ENCODE measurements around the gene CXCL11. TPM values are rescaled to one million over a fixed set of nuclear protein-coding genes. Genes with fewer than 3 reads are reported as not detected.
"Not testable (repeated sequence)": the region's sequence is repeated elsewhere in the genome, so short reads cannot be mapped to it uniquely, and the experiment has no call there.

Gene CXCL11
- total RNA-seq, 1 experiment from 2014 or later: 6.0 TPM

GRCh38 chr4:76001700-76002099 lies 34.2 kb downstream of the CXCL11 start:
- CTCF ChIA-PET: interaction anchor here (0.5 kb wide), 1 partner anchor 976 kb away, joined by 3 read pairs; no protein-coding TSS in a partner anchor
- BruUV-seq (replicated peaks): no TSS peak

GRCh38 chr4:76000279-76000678 lies 35.6 kb downstream of the CXCL11 start:
- CTCF ChIA-PET: interaction anchor here (0.8 to 1.5 kb wide), 3 partner anchors 15 to 87 kb away, joined by 3 to 4 read pairs (median 3); no protein-coding TSS in a partner anchor
- intact Hi-C loops (cut with micrococcal nuclease; ENCODE audit: unreplicated experiment): no loop called here
- no peak overlapping the region for H3K27ac Mint-ChIP-seq (ENCODE audit: unreplicated experiment)

More at GRCh38 chr4:76001700-76002099, 34.2 kb downstream of the CXCL11 start:
- H3K27ac Mint-ChIP-seq (ENCODE audit: unreplicated experiment): no peak overlapping the region
- H3K27me3 Mint-ChIP-seq (ENCODE audit: unreplicated experiment): no peaks in the 10 kb centered on the region
- H3K36me3 Mint-ChIP-seq (ENCODE audit: insufficient read depth, unreplicated experiment): no peaks in the 10 kb centered on the region
- H3K4me1 Mint-ChIP-seq (ENCODE audit: low read depth, unreplicated experiment): peaks cover 34% of the 10 kb centered on the region
- H3K9me3 Mint-ChIP-seq (ENCODE audit: low read depth, unreplicated experiment): peaks cover 2% of the 10 kb centered on the region
- no peak overlapping the region for H3K4me3 Mint-ChIP-seq (ENCODE audit: low read depth, unreplicated experiment)
- TF ChIP-seq, protein P1, sequence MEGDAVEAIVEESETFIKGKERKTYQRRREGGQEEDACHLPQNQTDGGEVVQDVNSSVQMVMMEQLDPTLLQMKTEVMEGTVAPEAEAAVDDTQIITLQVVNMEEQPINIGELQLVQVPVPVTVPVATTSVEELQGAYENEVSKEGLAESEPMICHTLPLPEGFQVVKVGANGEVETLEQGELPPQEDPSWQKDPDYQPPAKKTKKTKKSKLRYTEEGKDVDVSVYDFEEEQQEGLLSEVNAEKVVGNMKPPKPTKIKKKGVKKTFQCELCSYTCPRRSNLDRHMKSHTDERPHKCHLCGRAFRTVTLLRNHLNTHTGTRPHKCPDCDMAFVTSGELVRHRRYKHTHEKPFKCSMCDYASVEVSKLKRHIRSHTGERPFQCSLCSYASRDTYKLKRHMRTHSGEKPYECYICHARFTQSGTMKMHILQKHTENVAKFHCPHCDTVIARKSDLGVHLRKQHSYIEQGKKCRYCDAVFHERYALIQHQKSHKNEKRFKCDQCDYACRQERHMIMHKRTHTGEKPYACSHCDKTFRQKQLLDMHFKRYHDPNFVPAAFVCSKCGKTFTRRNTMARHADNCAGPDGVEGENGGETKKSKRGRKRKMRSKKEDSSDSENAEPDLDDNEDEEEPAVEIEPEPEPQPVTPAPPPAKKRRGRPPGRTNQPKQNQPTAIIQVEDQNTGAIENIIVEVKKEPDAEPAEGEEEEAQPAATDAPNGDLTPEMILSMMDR (IDR thresholded peaks at IDR 0.05; ENCODE audit: unreplicated experiment): no peak
- intact Hi-C loops (cut with micrococcal nuclease; ENCODE audit: unreplicated experiment): no loop called here
- no peak for DNase-seq

DNA sequence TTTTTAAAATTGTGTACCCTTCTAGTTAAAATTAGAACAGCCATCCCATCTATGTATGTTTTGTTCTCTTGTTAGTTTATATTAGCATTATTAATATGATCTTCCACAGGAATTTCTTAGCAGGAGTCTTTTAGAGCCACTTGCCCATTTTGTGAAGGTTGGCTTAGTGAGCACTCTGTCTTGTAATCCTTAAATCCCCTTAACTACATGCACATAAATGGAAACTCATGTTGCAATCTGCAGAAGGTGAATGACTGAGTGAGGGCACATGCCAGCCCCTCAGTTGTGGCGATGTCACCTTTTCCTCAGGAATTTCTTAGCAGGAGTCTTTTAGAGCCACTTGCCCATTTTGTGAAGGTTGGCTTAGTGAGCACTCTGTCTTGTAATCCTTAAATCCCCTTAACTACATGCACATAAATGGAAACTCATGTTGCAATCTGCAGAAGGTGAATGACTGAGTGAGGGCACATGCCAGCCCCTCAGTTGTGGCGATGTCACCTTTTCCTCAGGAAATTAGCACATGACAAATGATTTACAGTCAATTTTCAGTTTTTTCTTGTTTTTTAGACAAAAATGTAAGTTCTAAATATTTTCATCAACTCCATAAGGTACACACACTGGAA lies 37.2 kb downstream of the CXCL11 start:
- BruUV-seq (replicated peaks); DNase-seq; H3K36me3 Mint-ChIP-seq (ENCODE audit: insufficient read depth, unreplicated experiment); H3K4me3 Mint-ChIP-seq (ENCODE audit: low read depth, unreplicated experiment); H3K27ac Mint-ChIP-seq (ENCODE audit: unreplicated experiment); CTCF ChIA-PET; intact Hi-C loops (cut with micrococcal nuclease; ENCODE audit: unreplicated experiment); H3K9me3 Mint-ChIP-seq (ENCODE audit: low read depth, unreplicated experiment): not testable (repeated sequence)
- Mint-ChIP-seq H3K27me3 (ENCODE audit: unreplicated experiment) (peaks cover 13% of the 10 kb centered on the region), H3K4me1 (ENCODE audit: low read depth, unreplicated experiment) (peaks cover 24% of the 10 kb centered on the region)

More at GRCh38 chr4:76000279-76000678, 35.6 kb downstream of the CXCL11 start:
- Mint-ChIP-seq H3K9me3 (ENCODE audit: low read depth, unreplicated experiment) (peaks cover 2% of the 10 kb centered on the region), H3K4me3 (ENCODE audit: low read depth, unreplicated experiment) (no peak overlapping the region), H3K36me3 (ENCODE audit: insufficient read depth, unreplicated experiment) (no peaks in the 10 kb centered on the region), H3K4me1 (ENCODE audit: low read depth, unreplicated experiment) (peaks cover 32% of the 10 kb centered on the region), H3K27me3 (ENCODE audit: unreplicated experiment) (peaks cover 2% of the 10 kb centered on the region)
- DNase-seq: no peak
- no TSS peak for BruUV-seq (replicated peaks)
- TF ChIP-seq, protein P1 (IDR thresholded peaks at IDR 0.05; ENCODE audit: unreplicated experiment): no peak

GRCh38 chr4:75997946-75998345 lies 37.9 kb downstream of the CXCL11 start:
- peaks cover 22% of the 10 kb centered on the region for H3K4me1 Mint-ChIP-seq (ENCODE audit: low read depth, unreplicated experiment)
- no peak for DNase-seq
- peaks cover 2% of the 10 kb centered on the region for H3K9me3 Mint-ChIP-seq (ENCODE audit: low read depth, unreplicated experiment)
- no peaks in the 10 kb centered on the region for H3K36me3 Mint-ChIP-seq (ENCODE audit: insufficient read depth, unreplicated experiment)
- TF ChIP-seq, protein P1 (IDR thresholded peaks at IDR 0.05; ENCODE audit: unreplicated experiment): no peak
- intact Hi-C loops (cut with micrococcal nuclease; ENCODE audit: unreplicated experiment): no loop called here
- H3K4me3 Mint-ChIP-seq (ENCODE audit: low read depth, unreplicated experiment): no peak overlapping the region
- H3K27ac Mint-ChIP-seq (ENCODE audit: unreplicated experiment): no peak overlapping the region
- peaks cover 13% of the 10 kb centered on the region for H3K27me3 Mint-ChIP-seq (ENCODE audit: unreplicated experiment)
- BruUV-seq (replicated peaks): no TSS peak
- CTCF ChIA-PET: no interaction called here

DNA sequence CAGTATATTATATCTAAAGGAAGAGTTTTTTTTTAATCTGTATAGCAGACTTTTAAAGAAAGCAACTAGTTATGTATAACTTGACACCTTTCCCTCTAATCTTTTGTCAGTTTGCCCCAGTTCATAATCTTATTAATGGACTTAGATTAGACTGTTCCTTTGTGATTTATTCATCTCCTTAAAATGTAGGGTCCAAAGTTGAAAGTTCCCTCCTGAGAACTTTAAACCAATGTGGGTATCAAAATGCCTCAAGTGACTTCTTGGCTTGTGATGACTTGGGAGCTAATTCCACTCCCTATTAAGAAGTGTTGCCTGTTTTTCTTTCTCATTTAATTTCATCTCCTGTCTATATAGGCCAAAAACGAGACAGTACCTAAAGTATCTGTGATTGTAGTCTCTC lies 38.8 kb downstream of the CXCL11 start:
- no peaks in the 10 kb centered on the region for H3K36me3 Mint-ChIP-seq (ENCODE audit: insufficient read depth, unreplicated experiment)

More for the DNA sequence above, 38.8 kb downstream of the CXCL11 start:
- no peak overlapping the region for H3K4me3 Mint-ChIP-seq (ENCODE audit: low read depth, unreplicated experiment)
- H3K27me3 Mint-ChIP-seq (ENCODE audit: unreplicated experiment): peaks cover 13% of the 10 kb centered on the region
- H3K4me1 Mint-ChIP-seq (ENCODE audit: low read depth, unreplicated experiment): peaks cover 22% of the 10 kb centered on the region
- DNase-seq: no peak
- CTCF ChIA-PET: interaction anchor here (2.2 kb wide), 1 partner anchor 90 kb away, joined by 17 read pairs; no protein-coding TSS in a partner anchor
- no peak overlapping the region for H3K27ac Mint-ChIP-seq (ENCODE audit: unreplicated experiment)
- TF ChIP-seq, protein P1 (IDR thresholded peaks at IDR 0.05; ENCODE audit: unreplicated experiment): no peak
- BruUV-seq (replicated peaks): no TSS peak
- H3K9me3 Mint-ChIP-seq (ENCODE audit: low read depth, unreplicated experiment): no peaks in the 10 kb centered on the region
- intact Hi-C loops (cut with micrococcal nuclease; ENCODE audit: unreplicated experiment): no loop called here

Measured in Calu3 (cell line).